Measurements from ENCODE around the gene DPEP1. TPM values are rescaled to one million over a fixed set of nuclear protein-coding genes. Genes with fewer than 3 reads are reported as not detected.

The DPEP1 gene
- total RNA-seq, 2 donors from 2014 or later = 0.16 TPM; not detected in 1

DNA sequence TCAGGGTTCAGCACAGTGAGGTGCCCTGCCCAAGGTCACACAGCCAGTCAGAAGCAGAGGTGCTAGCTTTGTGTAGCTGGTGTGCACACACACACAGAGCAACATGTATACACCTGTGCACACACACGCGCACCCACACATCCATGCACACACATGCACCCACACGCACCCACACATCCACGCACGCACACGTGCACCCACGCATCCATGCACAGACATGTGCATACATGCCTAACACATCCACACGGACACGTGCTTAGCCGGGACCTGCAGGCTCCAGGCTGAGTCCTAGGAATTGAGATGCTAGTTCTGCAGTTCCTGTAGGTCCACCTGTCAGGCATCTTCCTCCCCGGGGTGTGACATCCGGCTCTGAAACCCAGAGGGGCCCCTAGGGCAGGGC is 13.0 kb upstream of the DPEP1 start:
- DNase-seq (ENCODE audit: low spot score) = no peak
- Histone ChIP-seq H3K27me3 (no peaks in the 10 kb centered on the region), H3K27ac (no peak overlapping the region), H3K4me1 (peaks cover 0 to 11% of the 10 kb centered on the region in 2 donors), H3K4me3 (no peak overlapping the region), H3K36me3 (no peaks in the 10 kb centered on the region), H3K9me3 (no peaks in the 10 kb centered on the region)
- TF ChIP-seq CTCF (IDR thresholded peaks at IDR 0.05) = no peak

GRCh38 chr16:89600956-89601355 is 12.5 kb upstream of the DPEP1 start:
- Histone ChIP-seq H3K27me3 (no peaks in the 10 kb centered on the region), H3K4me1 (peaks cover 0 to 11% of the 10 kb centered on the region in 2 donors), H3K27ac (no peak overlapping the region), H3K4me3 (no peak overlapping the region), H3K9me3 (no peaks in the 10 kb centered on the region), H3K36me3 (no peaks in the 10 kb centered on the region)
- DNase-seq (ENCODE audit: low spot score) = no peak
- TF ChIP-seq CTCF (IDR thresholded peaks at IDR 0.05) = no peak

GRCh38 chr16:89601906-89602272 is 11.6 kb upstream of the DPEP1 start:
- Histone ChIP-seq H3K9me3 (no peaks in the 10 kb centered on the region), H3K27me3 (no peaks in the 10 kb centered on the region), H3K4me1 (peaks cover 0 to 11% of the 10 kb centered on the region in 2 donors), H3K4me3 (no peak overlapping the region), H3K27ac (no peak overlapping the region), H3K36me3 (no peaks in the 10 kb centered on the region)
- DNase-seq (ENCODE audit: low spot score) = no peak
- TF ChIP-seq CTCF (IDR thresholded peaks at IDR 0.05) = no peak

- Histone ChIP-seq H3K27me3 (no peaks in the 10 kb centered on the region), H3K4me1 (peaks cover 0 to 11% of the 10 kb centered on the region in 2 donors), H3K9me3 (no peaks in the 10 kb centered on the region), H3K4me3 (no peak overlapping the region), H3K36me3 (no peaks in the 10 kb centered on the region), H3K27ac (no peak overlapping the region)
- DNase-seq (ENCODE audit: low spot score) = no peak
- TF ChIP-seq CTCF (IDR thresholded peaks at IDR 0.05) = no peak
Observed at GRCh38 chr16:89602273-89602951, 11.0 kb upstream of the DPEP1 start.

DNA sequence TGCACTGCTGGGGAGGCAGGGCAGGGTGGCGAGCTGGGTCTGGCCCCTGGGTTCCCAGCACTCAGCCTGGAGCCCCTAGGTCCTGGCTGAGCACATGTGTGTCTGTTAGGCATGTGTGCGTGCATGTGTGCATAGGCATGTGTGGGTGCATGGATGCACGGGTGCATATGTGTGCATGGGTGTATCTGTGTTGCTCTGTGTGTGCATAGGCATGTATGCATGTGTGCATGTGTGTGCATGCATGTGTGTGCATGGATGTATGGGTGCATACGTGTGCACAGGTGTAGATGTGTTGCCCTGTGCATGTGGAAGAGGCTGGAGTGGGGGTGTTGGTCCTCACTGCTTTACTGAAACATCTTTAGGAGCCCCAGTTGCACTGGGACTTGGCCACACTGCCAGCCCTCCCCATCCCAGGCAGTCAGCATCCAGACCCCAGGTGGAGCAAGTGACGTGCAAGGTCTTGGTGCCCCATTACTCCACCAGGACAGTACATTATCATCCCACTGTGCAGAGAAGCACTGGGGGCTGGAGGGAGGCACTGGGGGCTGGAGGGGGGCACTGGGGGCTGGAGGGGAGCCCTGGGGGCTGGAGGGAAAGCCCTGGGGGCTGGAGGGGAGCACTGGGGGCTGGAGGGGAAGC is 10.4 kb upstream of the DPEP1 start:
- no peaks in the 10 kb centered on the region for H3K9me3 ChIP-seq
- H3K4me3 ChIP-seq = no peak overlapping the region
- no peak overlapping the region for H3K27ac ChIP-seq
- TF ChIP-seq CTCF (IDR thresholded peaks at IDR 0.05) = no peak
- H3K4me1 ChIP-seq = peaks cover 0 to 11% of the 10 kb centered on the region in 2 donors
- H3K27me3 ChIP-seq = no peaks in the 10 kb centered on the region
- no peak for DNase-seq (ENCODE audit: low spot score)
- H3K36me3 ChIP-seq = no peaks in the 10 kb centered on the region
